Measurements from ENCODE around the gene SMIM44. TPM values are rescaled to one million over a fixed set of nuclear protein-coding genes. Genes with fewer than 3 reads are reported as not detected.
"Not testable (repeated sequence)": the region's sequence is repeated elsewhere in the genome, so short reads cannot be mapped to it uniquely, and the experiment has no call there.

SMIM44 gene
- total RNA-seq, 1 donor from 2014 or later: not detected

- Mint-ChIP-seq H3K27me3 (no peaks in the 10 kb centered on the region), H3K27ac (no peak overlapping the region), H3K9me3 (ENCODE audit: low read depth) (no peaks in the 10 kb centered on the region), H3K36me3 (ENCODE audit: insufficient read depth) (peaks cover 4% of the 10 kb centered on the region), H3K4me3 (ENCODE audit: low read depth) (no peak overlapping the region), H3K4me1 (ENCODE audit: low read depth) (peaks cover 18% of the 10 kb centered on the region)
- no peak for DNase-seq (ENCODE audit: low spot score, unreplicated experiment)
- TF ChIP-seq CTCF (IDR thresholded peaks at IDR 0.05; ENCODE audit: unreplicated experiment): no peak
Observed at GRCh38 chr19:3511506-3512251, 28.4 kb upstream of the SMIM44 start.

DNA sequence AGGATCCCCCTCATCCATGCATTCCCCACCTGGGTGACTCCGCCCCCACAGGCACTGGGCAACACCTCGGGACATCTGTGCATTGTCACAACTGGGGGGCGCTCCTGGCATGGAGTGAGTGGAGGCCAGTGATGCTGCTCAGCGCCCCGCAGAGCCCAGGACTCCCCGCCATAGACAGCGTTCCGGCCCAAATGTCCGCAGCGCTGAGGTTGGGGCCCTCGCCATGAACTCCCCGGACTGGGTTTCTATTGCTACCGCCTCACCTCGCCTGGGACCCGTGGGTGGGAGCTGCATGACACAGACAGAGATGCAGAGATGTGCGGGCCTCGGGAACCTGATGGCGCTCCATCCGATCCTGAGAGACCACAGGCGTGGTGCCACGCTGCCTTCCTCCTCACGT is 27.5 kb upstream of the SMIM44 start:
- no peak for DNase-seq (ENCODE audit: low spot score, unreplicated experiment)
- no peaks in the 10 kb centered on the region for H3K9me3 Mint-ChIP-seq (ENCODE audit: low read depth)
- peaks cover 20% of the 10 kb centered on the region for H3K4me1 Mint-ChIP-seq (ENCODE audit: low read depth)
- no peak overlapping the region for H3K4me3 Mint-ChIP-seq (ENCODE audit: low read depth)
- H3K36me3 Mint-ChIP-seq (ENCODE audit: insufficient read depth): peaks cover 4% of the 10 kb centered on the region
- TF ChIP-seq CTCF (IDR thresholded peaks at IDR 0.05; ENCODE audit: unreplicated experiment): no peak
- H3K27me3 Mint-ChIP-seq: no peaks in the 10 kb centered on the region
- H3K27ac Mint-ChIP-seq: no peak overlapping the region

DNA sequence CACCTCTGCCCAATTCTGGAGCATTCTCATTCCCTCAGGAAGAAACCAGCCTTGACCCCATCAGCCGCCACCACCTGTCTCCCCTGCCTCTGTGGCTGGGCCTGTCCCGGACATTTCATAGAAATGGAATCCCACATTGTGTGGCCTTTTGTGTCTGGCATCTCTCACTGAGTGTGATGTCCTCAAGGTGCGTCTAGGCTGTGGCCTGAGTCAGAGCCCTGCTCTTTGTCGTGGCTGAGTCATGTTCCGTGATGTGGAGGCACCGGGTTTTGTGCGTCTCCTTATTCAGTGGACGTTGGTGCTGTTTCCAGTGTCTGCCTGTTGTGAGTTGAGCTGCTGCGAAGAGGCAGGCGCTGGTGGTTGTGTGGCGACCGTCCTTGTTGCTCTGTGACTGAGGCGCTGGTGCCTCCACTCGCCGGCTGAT is 26.3 kb upstream of the SMIM44 start:
- DNase-seq (ENCODE audit: low spot score, unreplicated experiment): no peak
- Mint-ChIP-seq H3K4me1 (ENCODE audit: low read depth) (peaks cover 20% of the 10 kb centered on the region), H3K27me3 (no peaks in the 10 kb centered on the region), H3K4me3 (ENCODE audit: low read depth) (peak overlapping the region; percentile 57), H3K9me3 (ENCODE audit: low read depth) (no peaks in the 10 kb centered on the region), H3K36me3 (ENCODE audit: insufficient read depth) (peaks cover 4% of the 10 kb centered on the region), H3K27ac (peak overlapping the region; percentile 27)
- TF ChIP-seq CTCF (IDR thresholded peaks at IDR 0.05; ENCODE audit: unreplicated experiment): no peak

- TF ChIP-seq CTCF (IDR thresholded peaks at IDR 0.05; ENCODE audit: unreplicated experiment): no peak
- no peak overlapping the region for H3K27ac Mint-ChIP-seq
- H3K9me3 Mint-ChIP-seq (ENCODE audit: low read depth): no peaks in the 10 kb centered on the region
- H3K36me3 Mint-ChIP-seq (ENCODE audit: insufficient read depth): peaks cover 4% of the 10 kb centered on the region
- H3K27me3 Mint-ChIP-seq: no peaks in the 10 kb centered on the region
- H3K4me1 Mint-ChIP-seq (ENCODE audit: low read depth): peaks cover 20% of the 10 kb centered on the region
- peak overlapping the region; percentile 57 for H3K4me3 Mint-ChIP-seq (ENCODE audit: low read depth)
- no peak for DNase-seq (ENCODE audit: low spot score, unreplicated experiment)
Observed at GRCh38 chr19:3508771-3509535, 25.7 kb upstream of the SMIM44 start.

- not testable (repeated sequence) for H3K27me3 Mint-ChIP-seq; H3K36me3 Mint-ChIP-seq (ENCODE audit: insufficient read depth); H3K9me3 Mint-ChIP-seq (ENCODE audit: low read depth); DNase-seq (ENCODE audit: low spot score, unreplicated experiment)
- H3K27ac Mint-ChIP-seq: peak overlapping the region; percentile 76
- peak overlapping the region; percentile 90 for H3K4me3 Mint-ChIP-seq (ENCODE audit: low read depth)
- H3K4me1 Mint-ChIP-seq (ENCODE audit: low read depth): peaks cover 20% of the 10 kb centered on the region
Observed at GRCh38 chr19:3508121-3508661, 24.9 kb upstream of the SMIM44 start.

All from progenitor cell of endocrine pancreas (in vitro differentiated cells).